PC-3 (cell line): ENCODE results near the gene CNTD1. TPM values are rescaled to one million over a fixed set of nuclear protein-coding genes. Genes with fewer than 3 reads are reported as not detected.

Experiments used
- ATAC-seq: fragments of 200-7000 bp; cut with Tn5 transposase; 2 replicates; pipeline ENCODE4 v1.9.1; 2020; ENCODE audit warnings: mild to moderate bottlenecking, moderate library complexity
- BruUV-seq: library from RNA; stranded (reverse); fragments of 400-500 nt; replicated peaks from 2 replicates; lab custom pipeline; 2021; lab: Mats Ljungman, UMichigan
- CTCF ChIA-PET: fragments of 300-600 bp; sonication (Branson Sonifier 250); formaldehyde crosslinking; loops from one replicate; lab custom pipeline; 2022; ENCODE audit warnings: antibody characterized with exemption; lab: Charles Lee
- POLR2A ChIA-PET: fragments of 300-600 bp; sonication (Branson Sonifier 250); formaldehyde crosslinking; loops from one replicate; lab custom pipeline; 2022; ENCODE audit warnings: antibody characterized with exemption; ENCODE audit not compliant: unreplicated experiment; lab: Charles Lee
- DNase-seq: peaks from one replicate; pipeline ENCODE4 v3.0.0-alpha.2; 2015
- H2AFZ ChIP-seq: fragments of 300-600 bp; sonication (generic); 2 replicates; pipeline ENCODE4 v1.6.0; 2016; ENCODE audit warnings: antibody characterized with exemption, low read length
- H3F3A ChIP-seq: fragments of 300-600 bp; sonication (generic); one replicate; pipeline ENCODE4 v1.6.0; 2017; ENCODE audit warnings: antibody characterized with exemption, low read length, control low read depth, mild to moderate bottlenecking; ENCODE audit not compliant: unreplicated experiment
- H3K27ac ChIP-seq: fragments of 300-600 bp; sonication (generic); 2 replicates; pipeline ENCODE4 v1.5.1; 2016; ENCODE audit warnings: mild to moderate bottlenecking, low read length
- H3K27me3 ChIP-seq: fragments of 300-600 bp; sonication (generic); 2 replicates; pipeline ENCODE4 v1.6.1; 2016; ENCODE audit warnings: low read length, mixed read lengths
- H3K36me3 ChIP-seq: fragments of 300-600 bp; sonication (generic); 2 replicates; pipeline ENCODE4 v1.6.1; 2016; ENCODE audit warnings: low read depth, mixed run types, low read length, mixed read lengths
- H3K4me1 ChIP-seq: fragments of 300-600 bp; sonication (generic); 2 replicates; pipeline ENCODE4 v1.5.1; 2016; ENCODE audit warnings: low read length; ENCODE audit not compliant: insufficient read depth
- H3K4me2 ChIP-seq: fragments of 300-600 bp; sonication (generic); 2 replicates; pipeline ENCODE4 v1.6.0; 2016; ENCODE audit warnings: low read length
- H3K4me3 ChIP-seq: fragments of 300-600 bp; sonication (generic); 2 replicates; pipeline ENCODE4 v1.5.1; 2016; ENCODE audit warnings: mild to moderate bottlenecking, low read length, mixed read lengths
- H3K79me2 ChIP-seq: fragments of 300-600 bp; sonication (generic); 2 replicates; pipeline ENCODE4 v1.6.1; 2017; ENCODE audit warnings: low read length, mixed read lengths
- H3K9ac ChIP-seq: fragments of 300-600 bp; sonication (generic); 2 replicates; pipeline ENCODE4 v1.6.0; 2016; ENCODE audit warnings: mild to moderate bottlenecking, low read length
- H3K9me2 ChIP-seq: fragments of 300-600 bp; sonication (generic); replicated peaks from 2 replicates; pipeline ENCODE4 v1.6.1; 2016; ENCODE audit warnings: mixed run types, low read length, mixed read lengths
- H3K9me3 ChIP-seq: fragments of 300-600 bp; sonication (generic); 2 replicates; pipeline ENCODE4 v1.6.1; 2016; ENCODE audit warnings: low read length, mixed read lengths
- H4K20me1 ChIP-seq: fragments of 300-600 bp; sonication (generic); 2 replicates; pipeline ENCODE4 v1.6.1; 2016; ENCODE audit warnings: low read length, mixed read lengths
- EZH2 ChIP-seq: fragments of 300-600 bp; sonication (generic); IDR thresholded peaks from one replicate; pipeline ENCODE4 v1.6.1; 2017; ENCODE audit warnings: antibody characterized with exemption, mild to moderate bottlenecking, low read length; ENCODE audit not compliant: unreplicated experiment
- EZH2phosphoT487 ChIP-seq: fragments of 300-600 bp; sonication (generic); IDR thresholded peaks from 2 replicates; pipeline ENCODE4 v1.6.1; 2018; ENCODE audit warnings: mild to moderate bottlenecking, antibody characterized with exemption, low read length, borderline replicate concordance
- intact Hi-C: fragments of 100-400 bp; cut with micrococcal nuclease; formaldehyde crosslinking; loops from 2 replicates; pipeline ENCODE4 v1.9.0; 2023
- total RNA-seq: library from RNA; depleted of rRNA; stranded (reverse); fragments of >200 nt; gene quantifications from 2 replicates; pipeline ENCODE4 v1.2.3, GENCODE V29; 2014
- TF ChIP-seq, protein P1 (sequence below): fragments of 300-600 bp; sonication (generic); conservative IDR thresholded peaks from 2 replicates; pipeline ENCODE4 v1.5.1; 2017; ENCODE audit warnings: antibody characterized with exemption, low read depth, mild to moderate bottlenecking, low read length

CNTD1 gene
- total RNA-seq, 1 experiment from 2014 or later, result not detected

DNA sequence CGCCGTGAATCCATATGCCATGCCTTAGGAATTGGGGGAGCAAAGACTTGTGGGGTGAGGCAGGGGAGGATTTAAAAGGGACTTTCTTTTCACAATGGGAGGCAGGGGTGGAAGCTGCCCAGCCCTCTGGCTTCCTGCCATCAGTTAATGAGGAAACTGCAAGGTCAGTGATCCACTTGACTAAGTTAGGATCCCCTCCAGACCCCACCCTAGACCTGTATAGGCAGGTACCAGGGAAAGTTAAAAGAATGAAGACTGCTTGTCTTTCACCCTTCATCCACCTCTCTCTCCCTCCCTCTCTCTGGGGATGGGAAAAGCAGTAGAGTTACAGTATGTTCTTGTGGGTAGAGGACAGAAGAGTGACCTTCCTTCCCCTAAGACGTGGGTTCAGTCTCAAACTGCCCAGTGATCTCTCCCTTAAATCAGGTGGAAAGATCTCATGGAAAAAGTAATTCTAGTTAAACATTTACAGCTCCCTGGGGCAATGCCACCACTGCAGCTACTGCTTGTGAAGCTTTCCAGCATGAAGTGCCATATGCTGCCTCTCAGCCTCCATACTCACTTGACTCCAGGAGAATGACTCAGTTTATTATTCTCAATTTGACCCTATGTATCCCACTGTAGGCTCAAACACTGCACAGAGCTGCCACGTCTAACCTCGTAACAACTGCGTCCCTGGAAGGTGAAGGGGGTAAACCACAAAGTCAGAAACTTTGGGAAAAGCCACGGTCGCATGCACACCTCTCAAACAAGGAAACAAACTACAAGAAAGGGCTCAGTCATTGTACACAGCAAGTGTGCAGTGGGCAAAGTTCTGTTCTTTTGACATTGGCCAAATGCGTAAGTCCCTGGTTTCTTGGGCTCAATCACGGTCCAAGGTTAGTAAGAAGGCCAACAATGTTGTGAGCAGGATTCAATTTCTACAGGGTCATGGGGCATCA is 1.3 kb upstream of the CNTD1 start:
- ChIA-PET CTCF (no interaction called here), POLR2A (interaction anchor here (0.6 kb wide), 3 partner anchors 17 to 867 kb away, joined by 3 to 4 read pairs (median 3); partner anchors contain the start of genes ODAD4 and WNK4)
- Histone ChIP-seq H3K9me2 (no peaks in the 10 kb centered on the region), H2AFZ (0 out of 2 replicates have a peak overlapping the region, but pooled peaks have one; percentile 78), H3K4me2 (peak overlapping the region; percentile 96), H3K27ac (peak overlapping the region; percentile 15), H3K9ac (peak overlapping the region; percentile 91), H3K9me3 (no peaks in the 10 kb centered on the region), H3K79me2 (peaks cover 11% of the 10 kb centered on the region; the same call in 1 of the 2 replicates), H3K36me3 (no peaks in the 10 kb centered on the region), H4K20me1 (no peaks in the 10 kb centered on the region), H3K4me3 (peak overlapping the region; percentile 99), H3K4me1 (peaks cover 15% of the 10 kb centered on the region), H3F3A (no peaks in the 10 kb centered on the region), H3K27me3 (no peaks in the 10 kb centered on the region)
- intact Hi-C loops, result no loop called here
- DNase-seq (peak; percentile 19), ATAC-seq (peak; percentile 17)
- TF ChIP-seq EZH2 (no peak), EZH2phosphoT487 (no peak)
- TF ChIP-seq, protein P1, sequence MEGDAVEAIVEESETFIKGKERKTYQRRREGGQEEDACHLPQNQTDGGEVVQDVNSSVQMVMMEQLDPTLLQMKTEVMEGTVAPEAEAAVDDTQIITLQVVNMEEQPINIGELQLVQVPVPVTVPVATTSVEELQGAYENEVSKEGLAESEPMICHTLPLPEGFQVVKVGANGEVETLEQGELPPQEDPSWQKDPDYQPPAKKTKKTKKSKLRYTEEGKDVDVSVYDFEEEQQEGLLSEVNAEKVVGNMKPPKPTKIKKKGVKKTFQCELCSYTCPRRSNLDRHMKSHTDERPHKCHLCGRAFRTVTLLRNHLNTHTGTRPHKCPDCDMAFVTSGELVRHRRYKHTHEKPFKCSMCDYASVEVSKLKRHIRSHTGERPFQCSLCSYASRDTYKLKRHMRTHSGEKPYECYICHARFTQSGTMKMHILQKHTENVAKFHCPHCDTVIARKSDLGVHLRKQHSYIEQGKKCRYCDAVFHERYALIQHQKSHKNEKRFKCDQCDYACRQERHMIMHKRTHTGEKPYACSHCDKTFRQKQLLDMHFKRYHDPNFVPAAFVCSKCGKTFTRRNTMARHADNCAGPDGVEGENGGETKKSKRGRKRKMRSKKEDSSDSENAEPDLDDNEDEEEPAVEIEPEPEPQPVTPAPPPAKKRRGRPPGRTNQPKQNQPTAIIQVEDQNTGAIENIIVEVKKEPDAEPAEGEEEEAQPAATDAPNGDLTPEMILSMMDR, result no peak
- BruUV-seq, result TSS peak; percentile 12

DNA sequence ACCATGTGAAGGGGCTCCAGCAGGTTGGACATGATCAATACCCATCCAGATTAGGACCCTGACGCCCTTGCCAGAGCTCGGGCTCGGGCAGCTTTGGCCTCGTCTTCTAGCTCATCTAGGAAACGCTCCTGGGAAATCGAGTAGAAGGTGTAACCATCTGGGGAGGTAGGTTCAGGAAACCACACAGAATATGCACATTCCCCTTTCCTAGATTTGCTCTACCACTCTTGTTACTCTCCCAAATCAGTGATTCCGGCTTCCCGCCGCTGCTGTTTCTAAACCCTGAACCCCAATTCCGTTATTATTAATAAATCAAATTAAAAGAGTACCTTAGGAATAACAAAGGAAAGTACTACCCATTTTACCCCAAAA is 664 bp upstream of the CNTD1 start:
- TF ChIP-seq EZH2 (no peak), EZH2phosphoT487 (no peak)
- TF ChIP-seq, protein P1, result no peak
- Histone ChIP-seq H3K36me3 (no peaks in the 10 kb centered on the region), H3K4me3 (peak overlapping the region; percentile 99), H3K4me1 (peaks cover 22% of the 10 kb centered on the region), H3K4me2 (peak overlapping the region; percentile 96), H3K9ac (peak overlapping the region; percentile 91), H3K9me2 (no peaks in the 10 kb centered on the region), H3K27me3 (no peaks in the 10 kb centered on the region), H2AFZ (peak overlapping the region; percentile 78), H4K20me1 (no peaks in the 10 kb centered on the region), H3K27ac (peak overlapping the region; percentile 41), H3K79me2 (peaks cover 11% of the 10 kb centered on the region; the same call in 1 of the 2 replicates), H3F3A (no peaks in the 10 kb centered on the region), H3K9me3 (no peaks in the 10 kb centered on the region)
- POLR2A ChIA-PET, result interaction anchor here (0.6 kb wide), 3 partner anchors 17 to 867 kb away, joined by 3 to 4 read pairs (median 3); partner anchors contain the start of genes ODAD4 and WNK4
- intact Hi-C loops, result no loop called here
- DNase-seq, result no peak
- CTCF ChIA-PET, result no interaction called here
- TSS peak; percentile 80 for BruUV-seq
- peak; percentile 11; the same call in 1 of the 2 replicates for ATAC-seq
